Fibroblast of mammary gland (primary cell): ENCODE data around the gene MED13L.

ENCODE experiments used
- DNase-seq: peaks from one replicate; pipeline ENCODE4 v3.0.0-alpha.2; 2010; ENCODE audit warnings: low read depth
- H3K4me3 ChIP-seq: 2 replicates; pipeline ENCODE4 v1.5.1; 2011; ENCODE audit warnings: low read depth, mild to moderate bottlenecking, low read length, moderate library complexity; ENCODE audit not compliant: control insufficient read depth
- TF ChIP-seq, protein P1 (sequence below): conservative IDR thresholded peaks from 2 replicates; pipeline ENCODE4 v1.5.1; 2011; ENCODE audit warnings: low read depth, low read length, inconsistent platforms; ENCODE audit not compliant: control insufficient read depth, insufficient read depth

Gene MED13L

DNA sequence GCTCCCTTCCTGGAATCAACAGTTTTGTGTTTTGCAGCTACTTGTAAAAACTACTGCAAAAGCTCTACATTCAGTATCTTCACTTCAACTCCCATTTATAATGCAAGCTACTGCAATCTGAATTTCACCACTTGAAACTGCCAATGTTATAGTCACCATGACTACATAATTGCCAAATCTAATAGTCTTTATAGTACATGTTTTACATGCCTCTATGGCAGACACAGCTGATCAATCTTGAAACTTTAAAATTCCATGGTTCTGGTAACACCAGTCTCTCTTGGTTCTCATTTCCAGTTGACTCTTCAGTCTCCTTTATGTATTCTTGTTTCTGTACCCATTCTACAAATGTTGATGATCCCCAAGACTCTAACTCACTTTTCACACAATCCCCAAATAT, 185.9 kb downstream of the MED13L start:
- H3K4me3 ChIP-seq: no peak overlapping the region
- TF ChIP-seq, protein P1, sequence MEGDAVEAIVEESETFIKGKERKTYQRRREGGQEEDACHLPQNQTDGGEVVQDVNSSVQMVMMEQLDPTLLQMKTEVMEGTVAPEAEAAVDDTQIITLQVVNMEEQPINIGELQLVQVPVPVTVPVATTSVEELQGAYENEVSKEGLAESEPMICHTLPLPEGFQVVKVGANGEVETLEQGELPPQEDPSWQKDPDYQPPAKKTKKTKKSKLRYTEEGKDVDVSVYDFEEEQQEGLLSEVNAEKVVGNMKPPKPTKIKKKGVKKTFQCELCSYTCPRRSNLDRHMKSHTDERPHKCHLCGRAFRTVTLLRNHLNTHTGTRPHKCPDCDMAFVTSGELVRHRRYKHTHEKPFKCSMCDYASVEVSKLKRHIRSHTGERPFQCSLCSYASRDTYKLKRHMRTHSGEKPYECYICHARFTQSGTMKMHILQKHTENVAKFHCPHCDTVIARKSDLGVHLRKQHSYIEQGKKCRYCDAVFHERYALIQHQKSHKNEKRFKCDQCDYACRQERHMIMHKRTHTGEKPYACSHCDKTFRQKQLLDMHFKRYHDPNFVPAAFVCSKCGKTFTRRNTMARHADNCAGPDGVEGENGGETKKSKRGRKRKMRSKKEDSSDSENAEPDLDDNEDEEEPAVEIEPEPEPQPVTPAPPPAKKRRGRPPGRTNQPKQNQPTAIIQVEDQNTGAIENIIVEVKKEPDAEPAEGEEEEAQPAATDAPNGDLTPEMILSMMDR: no peak
- no peak for DNase-seq

DNA sequence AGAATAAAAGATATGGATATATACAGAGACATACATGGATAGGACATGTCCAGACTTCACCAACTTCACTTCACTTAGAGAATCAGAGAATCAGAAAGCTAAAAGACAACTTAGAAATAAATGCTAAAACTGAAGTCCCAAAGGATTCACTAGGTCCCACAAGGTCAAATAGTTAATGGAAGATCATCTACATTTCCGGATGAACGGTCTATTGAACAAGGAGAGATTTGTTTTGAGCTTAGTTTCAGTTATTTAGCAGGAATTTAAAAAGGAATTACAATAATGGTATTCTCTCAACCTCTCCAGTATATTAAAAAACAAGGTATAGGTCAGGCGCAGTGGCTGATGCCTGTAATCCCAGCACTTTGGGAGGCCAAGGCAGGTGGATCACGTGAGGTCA, 187.0 kb downstream of the MED13L start:
- TF ChIP-seq, protein P1: no peak
- DNase-seq: no peak
- H3K4me3 ChIP-seq: no peak overlapping the region

DNA sequence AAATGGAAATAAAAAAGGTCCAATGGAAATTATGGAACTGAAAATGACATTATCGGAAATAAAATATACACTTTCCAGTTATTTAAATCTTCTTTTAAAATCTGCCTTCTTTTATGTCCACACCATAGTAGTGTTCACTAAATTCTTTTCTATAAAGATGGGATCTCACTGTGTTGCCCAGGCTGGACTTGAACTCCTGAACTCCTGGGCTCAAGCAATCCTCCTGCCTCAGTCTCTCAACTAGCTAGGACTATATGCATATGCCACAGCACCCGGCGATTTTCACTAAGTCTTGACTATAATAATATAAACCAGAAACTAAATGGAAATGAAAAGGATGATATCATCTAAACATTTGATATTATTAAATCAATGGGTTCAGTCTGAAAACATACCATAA, 188.4 kb downstream of the MED13L start:
- TF ChIP-seq, protein P1: no peak
- no peak overlapping the region for H3K4me3 ChIP-seq
- DNase-seq: no peak

DNA sequence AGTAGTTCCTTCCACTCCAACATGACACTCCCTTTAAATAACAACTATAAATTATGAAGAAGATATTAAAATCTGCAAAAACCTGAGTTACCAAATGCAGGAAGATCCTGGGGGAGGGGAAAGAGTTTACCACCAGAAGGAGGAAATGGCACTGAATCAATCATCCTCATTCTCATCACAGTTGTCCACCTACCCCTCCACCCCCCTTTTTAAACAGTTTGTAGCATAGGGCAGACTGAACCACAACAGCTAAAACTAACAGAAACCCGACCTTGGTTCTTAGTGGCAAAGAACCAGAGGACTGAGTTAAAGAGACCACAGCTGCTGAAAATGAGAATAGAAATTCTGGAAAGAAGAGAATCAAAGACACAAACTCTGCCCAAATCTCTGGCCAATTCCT, 189.5 kb downstream of the MED13L start:
- TF ChIP-seq, protein P1: no peak
- no peak overlapping the region for H3K4me3 ChIP-seq
- DNase-seq: no peak

DNA sequence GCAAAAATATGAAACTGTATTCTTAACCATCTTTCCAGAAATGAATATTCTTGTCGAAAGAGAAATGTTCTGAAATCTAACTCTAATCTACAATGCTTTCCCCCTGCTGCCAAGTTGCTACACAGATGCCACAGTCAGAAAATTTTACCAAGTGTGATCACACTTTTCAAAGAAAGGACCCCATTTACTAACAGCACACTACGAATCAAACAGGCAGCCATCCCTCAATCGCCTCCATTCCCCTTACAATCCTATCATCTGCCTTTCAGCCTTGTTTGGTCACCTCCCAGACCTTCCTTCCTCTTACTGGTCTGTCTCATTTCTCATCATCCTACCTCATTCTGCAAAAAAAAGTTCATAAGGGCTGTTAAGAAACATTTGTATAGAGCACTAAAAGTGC, 190.1 kb downstream of the MED13L start:
- no peak overlapping the region for H3K4me3 ChIP-seq
- no peak for DNase-seq
- TF ChIP-seq, protein P1: no peak

DNA sequence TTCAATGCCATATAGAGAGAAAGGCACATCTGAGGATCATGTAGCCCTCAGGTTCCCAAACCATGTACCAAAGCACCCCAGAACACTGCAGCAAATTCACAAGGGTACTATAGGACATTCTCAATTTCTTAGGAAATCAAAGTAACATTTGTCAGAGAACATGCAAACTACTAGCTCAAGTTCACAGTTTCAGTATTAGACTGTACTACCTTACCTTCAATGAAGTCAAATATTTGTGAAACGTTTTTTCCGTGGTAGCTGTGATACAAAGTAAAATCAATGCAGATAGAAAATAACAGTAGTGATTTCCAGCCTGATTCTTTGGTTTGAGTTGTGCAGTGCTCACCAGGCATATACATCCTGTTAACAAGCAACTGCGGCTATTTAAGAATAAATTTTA, 197.1 kb downstream of the MED13L start:
- H3K4me3 ChIP-seq: no peak overlapping the region
- TF ChIP-seq, protein P1: no peak
- no peak for DNase-seq

DNA sequence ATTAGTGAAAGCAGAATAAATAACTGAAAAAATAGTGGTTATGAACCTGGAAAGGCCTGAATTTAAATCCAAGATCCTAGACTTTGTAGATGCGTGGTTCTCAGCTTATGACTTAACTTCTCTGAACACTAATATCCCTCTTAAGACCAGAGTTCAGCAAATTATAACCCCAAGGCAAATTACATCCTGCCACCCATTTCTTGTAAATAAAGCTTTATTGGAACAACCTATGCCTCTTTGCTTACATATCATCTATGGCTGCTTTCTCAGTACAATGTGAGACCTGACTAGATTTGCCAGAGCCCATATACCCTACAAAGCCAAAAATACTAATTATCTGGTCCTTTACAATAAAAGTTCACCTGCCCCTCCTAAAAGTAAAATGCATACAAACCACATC, 199.1 kb downstream of the MED13L start:
- H3K4me3 ChIP-seq: no peak overlapping the region
- no peak for DNase-seq
- TF ChIP-seq, protein P1: no peak
